PC-3 (cell line): Measurements from ENCODE around the gene ZNF746.

ENCODE experiments used
- EZH2 ChIP-seq: fragments of 300-600 bp; sonication (generic); IDR thresholded peaks from one replicate; pipeline ENCODE4 v1.6.1; 2017; ENCODE audit warnings: antibody characterized with exemption, mild to moderate bottlenecking, low read length; ENCODE audit not compliant: unreplicated experiment
- EZH2phosphoT487 ChIP-seq: fragments of 300-600 bp; sonication (generic); IDR thresholded peaks from 2 replicates; pipeline ENCODE4 v1.6.1; 2018; ENCODE audit warnings: mild to moderate bottlenecking, antibody characterized with exemption, low read length, borderline replicate concordance
- TF ChIP-seq, protein P1 (sequence below): fragments of 300-600 bp; sonication (generic); conservative IDR thresholded peaks from 2 replicates; pipeline ENCODE4 v1.5.1; 2017; ENCODE audit warnings: antibody characterized with exemption, low read depth, mild to moderate bottlenecking, low read length

DNA sequence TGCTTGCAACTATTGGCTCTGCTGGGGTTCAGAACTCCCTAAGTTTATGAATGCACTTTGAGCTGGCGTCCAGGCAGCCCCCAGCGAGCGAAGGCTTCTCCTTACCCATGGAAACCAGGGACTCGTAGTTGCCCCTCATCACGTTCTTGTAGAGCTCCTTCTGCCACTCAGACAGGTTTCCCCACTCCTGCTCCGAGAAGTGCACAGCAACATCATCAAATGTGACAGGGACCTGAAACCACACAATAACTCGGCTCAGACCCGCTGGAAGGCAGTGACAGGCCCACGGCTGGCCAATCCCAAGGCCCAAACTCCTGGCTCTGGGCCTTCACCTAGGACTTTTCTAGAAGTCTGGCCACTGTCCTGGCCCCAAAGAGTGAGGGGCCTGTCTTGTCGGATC, 43.6 kb downstream of the ZNF746 start:
- TF ChIP-seq, protein P1, sequence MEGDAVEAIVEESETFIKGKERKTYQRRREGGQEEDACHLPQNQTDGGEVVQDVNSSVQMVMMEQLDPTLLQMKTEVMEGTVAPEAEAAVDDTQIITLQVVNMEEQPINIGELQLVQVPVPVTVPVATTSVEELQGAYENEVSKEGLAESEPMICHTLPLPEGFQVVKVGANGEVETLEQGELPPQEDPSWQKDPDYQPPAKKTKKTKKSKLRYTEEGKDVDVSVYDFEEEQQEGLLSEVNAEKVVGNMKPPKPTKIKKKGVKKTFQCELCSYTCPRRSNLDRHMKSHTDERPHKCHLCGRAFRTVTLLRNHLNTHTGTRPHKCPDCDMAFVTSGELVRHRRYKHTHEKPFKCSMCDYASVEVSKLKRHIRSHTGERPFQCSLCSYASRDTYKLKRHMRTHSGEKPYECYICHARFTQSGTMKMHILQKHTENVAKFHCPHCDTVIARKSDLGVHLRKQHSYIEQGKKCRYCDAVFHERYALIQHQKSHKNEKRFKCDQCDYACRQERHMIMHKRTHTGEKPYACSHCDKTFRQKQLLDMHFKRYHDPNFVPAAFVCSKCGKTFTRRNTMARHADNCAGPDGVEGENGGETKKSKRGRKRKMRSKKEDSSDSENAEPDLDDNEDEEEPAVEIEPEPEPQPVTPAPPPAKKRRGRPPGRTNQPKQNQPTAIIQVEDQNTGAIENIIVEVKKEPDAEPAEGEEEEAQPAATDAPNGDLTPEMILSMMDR, result no peak
- TF ChIP-seq EZH2 (no peak), EZH2phosphoT487 (no peak)
